ENCODE results near the gene GSTA5.
"Not testable (repeated sequence)": the region's sequence is repeated elsewhere in the genome, so short reads cannot be mapped to it uniquely, and the experiment has no call there.

DNA sequence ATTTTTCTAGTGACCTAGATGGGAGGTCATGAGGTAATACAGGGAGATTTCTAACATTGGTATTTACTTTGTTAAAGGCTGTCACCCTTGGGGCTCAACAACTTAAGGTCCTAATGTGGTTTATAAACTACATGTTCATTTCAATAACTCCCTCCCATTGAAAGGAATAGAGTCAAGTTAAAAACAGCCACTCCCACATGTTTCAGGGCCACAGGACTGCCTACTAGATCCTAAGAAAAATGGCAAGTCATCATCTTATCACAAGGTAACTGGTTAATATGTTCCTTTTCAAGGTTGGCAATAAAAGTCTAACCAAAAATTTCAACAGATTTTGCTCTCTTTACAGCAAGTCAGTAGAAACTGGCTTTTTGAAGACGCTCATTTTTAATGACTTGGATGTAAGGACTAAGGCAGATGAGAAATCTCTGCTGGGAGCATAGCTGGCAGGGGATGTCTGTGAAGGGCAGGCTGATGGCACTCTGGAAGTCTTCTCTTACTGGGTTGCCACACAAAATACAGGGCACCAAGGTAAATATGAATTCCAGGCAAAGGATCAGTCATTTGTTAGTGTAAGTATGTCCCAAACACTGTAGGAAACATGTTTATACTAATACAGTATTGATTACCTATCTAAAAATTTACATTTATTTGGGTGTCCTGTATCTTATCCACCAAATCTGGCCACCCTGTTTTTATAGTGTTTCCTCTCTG is 13.4 kb downstream of the GSTA5 start:
- TF ChIP-seq, protein P1, sequence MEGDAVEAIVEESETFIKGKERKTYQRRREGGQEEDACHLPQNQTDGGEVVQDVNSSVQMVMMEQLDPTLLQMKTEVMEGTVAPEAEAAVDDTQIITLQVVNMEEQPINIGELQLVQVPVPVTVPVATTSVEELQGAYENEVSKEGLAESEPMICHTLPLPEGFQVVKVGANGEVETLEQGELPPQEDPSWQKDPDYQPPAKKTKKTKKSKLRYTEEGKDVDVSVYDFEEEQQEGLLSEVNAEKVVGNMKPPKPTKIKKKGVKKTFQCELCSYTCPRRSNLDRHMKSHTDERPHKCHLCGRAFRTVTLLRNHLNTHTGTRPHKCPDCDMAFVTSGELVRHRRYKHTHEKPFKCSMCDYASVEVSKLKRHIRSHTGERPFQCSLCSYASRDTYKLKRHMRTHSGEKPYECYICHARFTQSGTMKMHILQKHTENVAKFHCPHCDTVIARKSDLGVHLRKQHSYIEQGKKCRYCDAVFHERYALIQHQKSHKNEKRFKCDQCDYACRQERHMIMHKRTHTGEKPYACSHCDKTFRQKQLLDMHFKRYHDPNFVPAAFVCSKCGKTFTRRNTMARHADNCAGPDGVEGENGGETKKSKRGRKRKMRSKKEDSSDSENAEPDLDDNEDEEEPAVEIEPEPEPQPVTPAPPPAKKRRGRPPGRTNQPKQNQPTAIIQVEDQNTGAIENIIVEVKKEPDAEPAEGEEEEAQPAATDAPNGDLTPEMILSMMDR (conservative IDR thresholded peaks at IDR 0.05; ENCODE audit: low read length): not testable (repeated sequence)
- not testable (repeated sequence) for TF ChIP-seq EZH2phosphoT487 (IDR thresholded peaks at IDR 0.05; ENCODE audit: borderline replicate concordance)

Measured in Loucy (cell line).